ENCODE results near the gene DNAJB11.
A peak's percentile ranks its signal among the peaks of the same experiment; 100 is the strongest.
"Not testable (repeated sequence)": the region's sequence is repeated elsewhere in the genome, so short reads cannot be mapped to it uniquely, and the experiment has no call there.

The DNAJB11 gene

DNA sequence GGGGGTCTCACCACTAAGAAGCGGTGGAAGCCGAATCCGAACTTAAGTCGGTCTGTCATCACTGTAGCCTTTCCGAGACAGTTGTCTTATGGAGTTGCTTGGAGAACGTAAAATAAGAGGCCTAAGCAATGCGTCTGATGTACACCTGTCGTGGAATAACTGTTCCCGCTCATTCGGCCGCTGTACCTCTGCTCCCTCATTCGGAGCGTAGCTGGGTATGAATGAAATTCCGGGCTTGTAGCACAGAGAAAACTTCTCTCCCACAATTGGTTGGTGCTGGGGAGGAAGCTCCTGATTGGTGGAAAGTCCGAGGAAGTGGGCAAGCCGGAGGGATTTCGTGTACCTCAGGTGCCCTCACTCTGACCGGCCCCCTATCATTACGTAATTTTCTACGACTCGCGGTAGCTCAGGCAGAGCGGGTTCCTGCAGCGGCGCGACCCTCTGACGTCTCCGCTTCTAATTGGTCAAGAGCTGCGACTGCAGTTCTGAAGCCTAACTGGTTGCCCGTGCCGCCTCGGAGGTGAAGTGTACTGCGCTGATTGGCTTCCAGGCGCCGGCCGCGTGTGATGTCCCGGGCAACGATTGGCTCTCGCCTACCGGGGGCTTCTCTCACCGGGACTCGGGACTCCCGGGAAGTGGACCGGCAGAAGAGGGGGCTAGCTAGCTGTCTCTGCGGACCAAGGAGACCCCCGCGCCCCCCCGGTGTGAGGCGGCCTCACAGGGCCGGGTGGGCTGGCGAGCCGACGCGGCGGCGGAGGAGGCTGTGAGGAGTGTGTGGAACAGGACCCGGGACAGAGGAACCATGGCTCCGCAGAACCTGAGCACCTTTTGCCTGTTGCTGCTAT, at the start of gene DNAJB11:
Gene DNAJB11 (plus strand): TSS at position 625 of the 845 bp plus-strand sequence. CDS start 178 bp downstream, at position 803.
- peak; percentile 100 for DNase-seq

DNA sequence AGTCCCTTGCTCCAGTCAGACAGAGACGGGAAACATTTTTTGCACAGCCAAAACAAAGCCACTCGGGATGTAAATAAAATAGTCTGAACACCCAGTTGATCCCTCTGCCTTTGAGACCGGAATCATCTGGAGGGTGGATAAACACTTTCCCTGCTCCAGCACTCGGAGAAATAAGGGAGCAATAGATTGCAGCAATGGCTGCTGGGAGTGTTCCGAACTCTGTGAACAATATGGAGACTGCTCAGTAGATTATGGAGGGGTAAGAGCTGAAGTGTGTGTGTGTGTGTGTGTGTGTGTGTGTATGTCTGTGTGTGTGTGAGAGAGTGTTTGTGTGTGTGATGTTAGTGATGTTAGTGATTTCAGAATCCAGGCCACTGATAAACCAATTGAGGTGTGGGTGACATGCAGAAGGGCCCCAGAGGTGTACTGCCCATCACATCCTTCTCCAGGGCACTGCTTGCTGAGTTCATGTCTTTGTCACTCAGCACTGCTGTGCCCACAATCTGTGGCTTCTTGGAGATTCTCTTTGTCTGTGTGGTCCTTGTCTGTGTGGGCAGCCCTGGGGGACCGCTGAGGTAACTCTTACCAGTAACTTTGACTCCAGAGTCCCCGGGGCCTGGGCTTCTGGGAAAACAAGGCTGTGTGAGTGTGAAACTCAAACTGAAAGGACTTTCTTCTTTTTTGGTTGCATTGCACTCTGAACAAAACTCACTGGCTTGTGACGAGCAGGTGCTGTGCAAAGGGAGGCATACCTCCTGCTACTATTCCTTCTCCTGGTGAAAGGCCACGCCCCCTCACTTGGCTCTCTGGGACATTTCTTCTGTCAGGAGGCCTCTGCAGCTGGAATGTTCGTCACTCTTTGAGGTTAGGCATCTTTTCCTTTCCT, 49.3 kb upstream of the DNAJB11 start:
- no peak for DNase-seq

DNA sequence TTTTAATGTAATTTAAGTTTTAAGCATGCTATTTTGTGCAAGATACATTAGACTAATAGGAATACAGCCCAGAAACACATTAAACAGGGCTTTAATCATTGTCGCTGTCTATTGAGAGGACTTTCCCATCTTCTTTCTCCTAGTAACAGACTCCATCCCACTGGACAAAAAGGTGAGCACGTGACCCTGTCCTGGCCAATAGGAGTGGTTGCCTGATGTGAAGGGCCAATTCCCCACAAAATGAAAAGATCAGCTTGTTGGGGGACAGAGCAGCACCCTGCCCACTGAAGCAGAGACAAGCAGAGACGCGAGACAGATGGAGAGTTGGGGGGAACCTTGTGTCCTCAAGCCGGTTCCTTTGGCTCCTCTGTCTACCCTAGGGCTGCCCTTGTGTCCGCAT, 47.5 kb upstream of the DNAJB11 start:
- no peak for DNase-seq

DNA sequence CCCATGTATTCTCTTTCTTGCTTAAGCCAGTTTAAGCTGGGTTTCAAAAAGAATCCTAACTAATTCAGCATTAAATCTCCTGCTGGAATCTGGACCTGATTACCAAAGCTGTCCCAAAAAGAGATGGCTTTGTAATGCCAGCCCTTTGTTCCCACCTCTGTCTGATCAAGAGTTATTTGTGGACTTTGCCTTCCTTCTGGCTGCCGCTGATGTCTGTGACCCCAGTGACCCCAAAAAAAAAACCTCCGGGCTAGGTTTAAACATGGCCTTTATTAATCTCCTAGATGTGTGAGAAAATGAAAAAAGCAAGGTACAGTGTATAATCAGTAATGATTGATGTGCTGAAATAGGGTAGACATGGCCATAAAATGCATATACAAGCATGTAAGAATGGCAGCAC, 47.1 kb upstream of the DNAJB11 start:
- no peak for DNase-seq

DNA sequence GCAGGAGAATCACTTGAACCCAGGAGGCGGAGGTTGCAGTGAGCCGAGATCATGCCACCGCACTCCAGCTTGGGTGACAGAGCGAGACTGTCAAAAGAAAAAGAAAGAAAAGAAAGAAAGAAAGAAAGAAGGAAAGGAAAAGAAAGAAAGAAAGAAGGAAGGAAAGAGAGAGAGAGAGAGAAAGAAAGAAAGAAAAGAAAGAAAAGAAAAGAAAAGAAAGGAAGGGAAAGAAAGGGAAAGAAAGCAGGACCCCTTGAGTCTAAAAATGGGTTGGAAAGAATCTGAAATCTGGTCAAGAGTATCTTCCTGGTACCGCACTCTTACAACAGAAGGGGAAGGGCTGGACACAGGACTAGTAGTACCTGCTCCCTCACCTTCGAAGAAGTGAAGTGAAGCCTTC, 45.9 kb upstream of the DNAJB11 start:
- no peak for DNase-seq

DNA sequence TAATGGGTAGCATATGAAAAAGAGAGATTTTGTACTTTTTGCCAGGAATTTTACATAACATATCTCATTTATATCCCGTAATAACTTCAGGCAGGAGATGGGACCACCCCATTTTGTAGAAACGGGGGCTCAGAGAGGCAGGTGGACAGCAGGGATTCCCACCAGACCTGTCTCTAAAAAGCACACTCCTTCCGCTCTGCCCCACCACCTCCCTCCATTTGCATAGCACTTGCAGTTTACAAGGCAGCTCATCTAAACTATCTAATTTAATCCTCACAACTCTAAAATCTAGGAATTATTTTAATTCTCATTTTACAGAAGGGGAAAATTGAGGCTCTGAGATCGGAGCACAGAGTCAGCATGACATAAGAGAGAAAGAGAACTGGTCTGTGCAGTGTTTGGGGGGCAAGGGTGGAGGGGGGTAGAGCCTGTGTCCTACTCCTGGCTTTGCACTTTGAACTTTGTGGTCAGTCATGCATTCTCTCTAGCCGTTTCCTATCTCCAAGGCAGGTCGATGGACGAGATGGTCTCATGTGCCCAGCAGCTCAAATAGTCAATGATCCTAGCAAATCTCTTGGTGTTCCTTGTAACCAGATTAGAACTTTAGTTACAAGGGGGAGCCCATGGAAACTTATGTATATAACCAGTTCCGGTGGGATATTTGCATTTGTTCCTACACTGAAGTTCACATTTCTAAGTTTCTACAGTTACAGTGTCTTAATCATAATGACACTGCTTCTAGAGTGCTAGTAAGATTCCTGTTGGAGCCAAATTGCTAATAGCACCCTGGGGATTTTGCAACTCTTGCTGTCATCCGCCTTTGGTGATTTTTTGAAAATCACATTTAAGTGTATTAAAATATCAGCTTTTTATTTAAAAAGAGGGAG, 44.9 kb upstream of the DNAJB11 start:
- no peak for DNase-seq

DNA sequence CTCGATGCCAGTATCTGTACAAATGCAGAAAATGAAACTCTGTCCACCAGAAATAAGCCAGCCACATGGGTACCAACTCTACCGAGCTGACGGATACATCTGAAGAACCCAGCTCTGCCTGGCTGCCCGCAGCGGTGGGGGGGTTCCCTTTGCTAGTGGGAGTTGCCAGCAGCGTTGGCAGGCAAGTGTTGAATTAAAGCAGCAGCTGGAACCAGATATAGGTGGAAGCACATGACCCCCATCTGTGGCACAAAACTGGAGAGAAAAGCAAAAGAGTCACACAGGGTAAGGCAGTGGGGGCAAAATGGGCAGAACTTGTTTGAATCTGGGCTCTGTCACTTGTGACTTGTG, 44.3 kb upstream of the DNAJB11 start:
- DNase-seq, result no peak

DNA sequence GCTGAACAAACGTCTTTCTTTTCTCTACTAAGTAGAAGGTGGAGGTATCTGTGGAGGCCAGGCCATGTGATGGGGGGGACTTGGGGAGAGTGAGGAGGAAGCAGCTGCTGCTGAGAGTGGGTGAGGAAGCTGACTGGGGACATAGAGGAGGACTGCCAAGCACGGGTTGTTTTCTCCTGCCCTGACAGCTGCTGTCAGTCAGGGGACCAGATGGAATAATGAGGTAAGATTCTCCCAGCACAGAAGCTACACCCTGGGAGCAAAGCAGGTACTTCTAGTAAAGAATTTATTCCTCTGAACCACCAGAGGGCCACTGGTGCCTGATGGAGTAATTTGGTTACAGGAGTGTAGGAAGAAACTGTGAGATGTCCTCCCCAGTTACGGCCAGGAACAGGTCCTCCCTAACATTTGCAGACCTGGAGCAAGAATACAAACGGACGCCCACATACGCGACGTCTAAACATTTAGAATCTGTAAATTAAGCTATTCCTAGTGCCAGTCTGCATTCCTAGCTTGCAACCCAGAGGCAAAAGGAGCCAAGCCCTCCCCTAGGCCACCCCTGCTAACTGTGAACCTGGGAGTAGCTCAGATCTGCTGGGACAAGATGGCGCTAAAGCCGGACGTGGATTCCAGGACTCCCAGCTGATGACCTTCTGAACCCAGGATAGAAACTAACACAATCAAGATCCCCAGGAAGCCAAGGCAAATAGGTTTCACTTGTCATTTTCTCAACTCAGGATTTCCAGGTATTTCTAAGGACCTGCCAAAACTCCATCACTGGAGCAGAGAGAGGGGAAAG, 41.1 kb upstream of the DNAJB11 start:
- no peak for DNase-seq

DNA sequence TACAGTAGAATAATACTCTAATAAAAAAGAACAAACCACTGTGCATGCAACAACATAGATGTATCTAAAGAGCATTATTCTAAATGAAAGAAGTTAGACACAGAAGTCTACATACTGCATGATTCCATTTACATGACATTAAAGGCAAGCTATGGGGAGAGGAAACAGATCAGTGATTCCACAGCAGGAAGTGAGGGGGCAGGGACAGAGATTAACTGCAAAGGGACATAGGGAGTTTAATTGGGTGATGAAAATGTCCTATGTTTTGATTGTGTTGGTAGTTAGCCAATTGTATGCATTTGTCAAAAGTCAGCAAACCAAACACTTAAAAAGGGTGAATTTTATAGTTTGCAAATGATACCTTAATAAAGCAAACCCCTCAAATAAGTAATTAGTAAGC, 40.1 kb upstream of the DNAJB11 start:
- no peak for DNase-seq

DNA sequence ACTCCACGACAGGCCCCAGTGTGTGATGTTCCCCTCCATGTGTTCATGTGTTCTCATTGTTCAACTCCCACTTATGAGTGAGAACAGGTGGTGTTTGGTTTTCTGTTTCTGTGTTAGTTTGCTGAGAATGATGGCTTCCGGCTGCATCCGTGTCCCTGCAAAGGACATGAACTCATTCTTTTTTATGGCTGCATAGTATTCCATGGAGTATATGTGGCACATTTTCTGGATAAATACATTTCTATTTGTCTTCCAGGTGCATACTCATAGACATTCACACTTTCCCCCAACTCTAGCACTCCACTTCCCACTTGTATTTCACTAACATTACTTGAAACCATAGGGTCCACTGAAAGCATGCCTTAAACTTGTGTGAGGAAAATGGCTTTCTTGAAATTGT, 38.8 kb upstream of the DNAJB11 start:
- DNase-seq, result not testable (repeated sequence)

DNA sequence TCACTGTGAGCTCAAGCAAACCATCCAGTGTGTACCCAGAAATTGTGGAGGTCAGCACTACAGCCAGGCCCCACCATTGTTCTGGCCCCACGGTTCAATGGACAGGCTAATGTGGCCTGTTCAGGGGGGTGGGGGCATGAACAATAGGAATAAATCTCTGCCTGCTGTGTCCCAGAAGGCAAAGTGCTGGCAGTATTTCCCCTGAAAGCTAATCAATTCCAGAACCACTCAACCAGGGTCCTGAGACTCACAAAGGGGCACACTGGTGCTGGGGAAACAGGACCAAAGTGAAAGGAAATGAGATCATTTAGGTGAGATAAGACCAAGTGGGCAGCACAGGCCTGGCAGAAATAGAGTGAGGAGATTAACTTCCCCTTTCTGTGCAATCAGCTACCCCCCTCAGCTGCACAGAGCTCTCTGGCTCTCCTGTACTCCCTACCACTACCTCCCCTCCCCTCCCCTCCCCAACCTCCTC, 37.9 kb upstream of the DNAJB11 start:
- DNase-seq, result peak; percentile 68

DNA sequence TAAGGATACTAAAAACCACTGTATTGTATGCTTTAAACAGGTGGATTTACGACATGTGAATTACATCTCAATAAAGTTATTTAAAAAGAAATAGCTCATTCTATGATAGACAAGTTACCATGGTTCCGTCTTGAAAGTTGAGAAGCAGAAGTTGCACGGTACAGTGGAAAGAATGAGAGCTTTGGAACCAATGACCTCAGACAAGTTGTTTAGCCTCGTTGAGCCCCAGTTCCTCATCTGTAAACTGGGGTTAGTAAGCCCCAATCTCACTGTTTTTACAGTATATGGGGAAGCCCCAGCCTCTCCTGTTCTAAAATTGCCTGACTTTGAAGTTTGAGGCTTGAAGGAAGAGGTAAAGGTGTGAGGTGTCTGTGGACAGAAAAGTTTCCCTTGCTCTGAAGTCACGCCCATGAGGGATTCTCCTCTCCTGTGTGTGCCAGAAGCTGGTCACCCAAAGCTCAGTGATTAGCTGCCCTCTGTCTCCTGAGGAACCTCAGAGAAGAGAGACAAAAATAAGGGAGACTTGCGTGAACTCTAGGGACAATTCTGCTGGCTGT, 36.3 kb upstream of the DNAJB11 start:
- DNase-seq, result no peak

DNA sequence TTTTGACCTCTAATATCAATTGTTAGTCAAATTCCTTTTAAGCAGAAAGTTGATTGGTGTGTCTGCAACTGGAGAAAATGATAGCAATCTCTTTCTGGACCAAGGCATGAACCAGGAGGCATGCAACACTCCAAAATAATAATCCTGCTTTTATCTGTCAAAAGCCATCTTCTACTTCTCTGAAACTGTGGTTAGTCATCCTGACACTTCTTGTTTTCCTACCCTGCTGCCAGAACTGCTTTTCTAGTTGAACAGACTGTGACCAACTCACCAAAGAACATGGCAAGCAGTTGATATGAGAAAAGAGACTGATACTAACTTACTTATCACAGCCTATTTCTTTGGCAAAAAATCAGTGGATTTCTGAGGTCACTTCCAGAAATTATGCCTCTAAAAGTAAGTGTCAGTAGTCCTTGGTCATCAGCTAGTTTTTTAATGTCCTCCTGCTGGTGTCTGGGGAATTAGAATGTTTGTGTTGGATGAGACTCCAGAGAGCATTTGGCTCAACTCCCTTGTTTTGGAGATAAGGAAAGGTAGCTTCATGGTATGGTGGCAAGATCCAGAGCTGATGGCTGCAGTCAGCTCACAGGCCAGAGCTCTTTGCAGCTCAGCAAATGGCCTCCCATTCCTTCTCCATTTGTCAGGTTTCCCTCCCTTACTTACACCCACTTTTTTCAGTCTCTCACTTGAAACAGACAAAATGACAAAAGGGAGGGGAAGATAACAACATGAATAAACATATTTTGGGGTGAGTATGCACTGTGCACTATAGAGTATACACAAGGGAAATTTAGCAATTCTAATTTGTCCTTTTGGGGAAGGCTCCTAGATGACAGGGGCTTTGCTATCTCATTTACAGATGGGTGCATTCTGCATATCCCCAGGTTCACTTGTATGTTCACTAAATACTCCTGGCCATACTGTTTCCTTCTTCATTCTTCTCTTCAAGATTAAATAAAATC, 33.4 kb upstream of the DNAJB11 start:
- no peak for DNase-seq

DNA sequence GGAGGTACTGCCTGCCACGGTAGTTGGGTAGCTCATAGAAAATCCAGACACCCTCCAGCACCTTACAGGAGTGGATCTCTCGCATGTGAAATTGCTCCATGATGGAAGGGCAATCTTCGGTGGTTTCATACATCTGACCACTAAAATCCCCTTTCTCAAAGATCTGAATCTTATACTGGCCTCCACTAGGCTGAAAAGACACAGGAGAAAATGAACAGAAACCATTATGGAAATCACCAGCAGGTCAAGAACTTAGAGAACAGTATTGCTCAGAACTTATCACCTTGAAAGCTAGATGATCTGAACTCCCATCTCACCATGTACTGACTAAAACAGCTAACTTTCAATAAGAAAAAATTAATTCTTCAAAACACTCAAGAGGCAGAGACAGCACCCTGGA, 31.7 kb upstream of the DNAJB11 start:
- DNase-seq, result no peak

DNA sequence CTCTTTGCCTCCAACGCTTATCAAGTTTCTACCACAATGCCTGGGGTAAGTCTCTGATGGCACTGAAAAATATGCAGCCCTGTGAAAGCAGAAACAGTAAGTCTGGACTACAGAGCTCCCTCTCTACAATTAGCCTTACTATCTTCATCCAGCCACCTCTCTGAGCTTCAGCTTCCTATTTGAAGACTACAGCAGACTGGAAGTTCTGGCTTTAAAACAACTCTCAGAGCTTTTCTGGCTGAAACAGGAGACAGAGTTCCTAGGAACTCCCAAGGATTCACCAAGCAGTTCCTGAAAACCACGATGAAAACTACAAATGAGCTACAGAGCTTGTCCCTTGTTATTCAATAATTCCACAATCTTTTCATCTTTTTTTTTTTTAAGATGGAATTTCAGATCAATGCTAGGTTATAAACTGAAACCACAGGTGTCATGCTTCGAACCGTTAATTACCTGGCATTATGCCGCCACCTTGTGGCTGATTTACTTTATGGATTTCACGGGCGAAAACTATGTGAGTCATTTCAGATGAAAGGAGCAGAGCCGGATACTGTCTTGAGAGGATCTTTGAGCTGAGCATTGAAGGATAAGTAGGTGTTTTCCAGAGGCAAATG, 30.2 kb upstream of the DNAJB11 start:
- peak; percentile 74 for DNase-seq

DNA sequence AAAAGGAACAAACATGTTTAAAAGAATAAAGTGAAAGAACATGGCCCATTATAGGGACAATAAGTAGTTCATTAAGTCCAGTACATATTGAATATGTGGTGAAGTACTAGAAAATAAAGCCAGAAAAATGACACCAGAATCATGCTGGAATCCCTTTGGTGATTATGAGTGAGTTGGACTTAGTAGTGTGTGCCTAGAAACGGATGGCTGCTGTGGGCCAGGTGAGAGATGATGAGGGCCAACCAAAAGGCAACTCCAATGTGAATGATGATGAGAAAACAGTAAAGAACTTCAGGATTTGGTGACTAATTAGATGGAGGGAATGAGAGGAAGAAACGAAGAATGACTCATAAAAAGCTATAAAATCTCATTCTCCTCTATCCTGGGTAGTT, 29.7 kb upstream of the DNAJB11 start:
- DNase-seq, result no peak

DNA sequence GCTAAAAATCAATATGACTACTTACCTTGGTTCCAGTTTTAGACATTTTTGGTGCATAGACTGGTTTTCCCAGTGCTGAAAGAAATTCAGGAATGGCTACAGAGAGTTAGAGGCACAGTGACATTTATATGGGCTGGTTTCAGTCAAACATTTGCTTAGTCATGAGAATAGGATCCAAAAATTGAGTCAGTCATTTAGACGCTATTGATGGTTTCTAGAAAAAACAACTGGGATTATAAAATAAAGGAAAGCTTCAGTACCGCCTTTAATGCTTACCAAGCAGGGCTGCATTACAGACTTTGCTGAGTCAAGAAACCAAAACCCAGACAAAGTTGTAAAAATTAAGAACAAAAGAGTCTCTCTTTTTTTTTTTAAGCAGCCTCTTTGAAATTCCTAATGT, 26.2 kb upstream of the DNAJB11 start, which contains the start of gene CRYGS:
Gene CRYGS (minus strand): TSS at position 100 of the 400 bp plus-strand sequence. CDS start 54 bp downstream, at position 46.
- DNase-seq, result no peak

DNA sequence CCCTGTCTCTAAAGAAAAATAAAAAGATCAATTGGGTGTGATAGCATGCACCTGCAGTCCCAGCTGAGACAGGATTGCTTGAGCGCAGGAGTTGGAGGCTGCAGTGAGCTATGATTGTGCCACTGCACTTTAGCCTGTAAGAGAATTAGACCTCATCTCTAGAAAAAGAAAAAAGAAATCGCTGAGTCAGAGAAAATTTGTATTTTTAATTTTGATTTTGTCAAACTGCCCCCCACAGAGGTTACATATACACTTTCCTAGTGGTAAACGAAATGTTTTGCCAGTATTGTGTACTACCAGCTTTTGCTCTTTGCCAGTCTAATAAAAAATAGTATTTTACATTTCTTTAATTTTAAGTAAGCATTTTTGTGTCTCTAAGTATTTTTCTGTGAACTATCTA, 21.0 kb upstream of the DNAJB11 start:
- DNase-seq, result no peak

DNA sequence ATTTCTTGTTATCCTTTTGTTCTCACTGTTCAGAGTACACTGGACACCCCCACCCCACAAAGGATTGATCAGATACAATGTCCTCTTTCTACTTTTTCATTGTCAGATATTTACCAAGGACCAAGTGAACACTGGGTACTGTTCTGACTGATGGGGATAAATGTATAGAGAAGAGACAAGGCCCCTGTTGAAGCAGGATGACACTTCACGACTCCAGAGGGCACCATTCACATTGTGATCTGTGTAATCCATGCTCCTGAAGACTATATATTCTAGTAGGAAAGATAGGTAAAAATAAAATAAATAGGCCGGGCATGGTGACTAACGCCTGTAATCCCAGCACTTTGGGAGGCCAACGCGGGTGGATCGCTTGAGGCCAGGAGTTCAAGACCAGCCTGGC, 19.1 kb upstream of the DNAJB11 start:
- no peak for DNase-seq
